Neural progenitor cell (in vitro differentiated cells): Measurements from ENCODE around the gene HTATSF1. TPM values are rescaled to one million over a fixed set of nuclear protein-coding genes. Genes with fewer than 3 reads are reported as not detected.
A peak's percentile ranks its signal among the peaks of the same experiment; 100 is the strongest.

Experiments used
- DNase-seq: peaks from one replicate; pipeline ENCODE4 v3.0.0-alpha.2; 2016; ENCODE audit warnings: low spot score
- H2AFZ ChIP-seq: fragments of 200-600 bp; sonication (generic); replicated peaks from 2 replicates; pipeline ENCODE4 v1.6.1; 2016; ENCODE audit warnings: antibody characterized with exemption
- H3F3A ChIP-seq: fragments of 200-600 bp; sonication (generic); 2 replicates; pipeline ENCODE4 v1.6.1; 2016; ENCODE audit warnings: antibody characterized with exemption, low read depth
- H3K27ac ChIP-seq: fragments of 200-600 bp; sonication (generic); 2 replicates; pipeline ENCODE4 v1.5.1; 2016; ENCODE audit warnings: mild to moderate bottlenecking
- H3K27me3 ChIP-seq: fragments of 200-600 bp; sonication (generic); 2 replicates; pipeline ENCODE4 v1.6.1; 2016; ENCODE audit warnings: mild to moderate bottlenecking, moderate library complexity
- H3K36me3 ChIP-seq: fragments of 200-600 bp; sonication (generic); 2 replicates; pipeline ENCODE4 v1.5.1; 2016
- H3K4me1 ChIP-seq: fragments of 200-600 bp; sonication (generic); 2 replicates; pipeline ENCODE4 v1.6.1; 2016; ENCODE audit warnings: mixed run types
- H3K4me2 ChIP-seq: fragments of 200-600 bp; sonication (generic); 2 replicates; pipeline ENCODE4 v1.6.1; 2016
- H3K4me3 ChIP-seq: fragments of 200-600 bp; sonication (generic); 2 replicates; pipeline ENCODE4 v1.5.1; 2016
- H3K79me2 ChIP-seq: fragments of 200-600 bp; sonication (generic); 2 replicates; pipeline ENCODE4 v1.6.1; 2016; ENCODE audit warnings: low read depth
- H3K9ac ChIP-seq: fragments of 200-600 bp; sonication (generic); 2 replicates; pipeline ENCODE4 v1.6.1; 2016
- H3K9me3 ChIP-seq: fragments of 200-600 bp; sonication (generic); 2 replicates; pipeline ENCODE4 v1.5.1; 2016; ENCODE audit warnings: low read depth
- H4K20me1 ChIP-seq: fragments of 200-600 bp; sonication (generic); 2 replicates; pipeline ENCODE4 v1.6.1; 2016; ENCODE audit warnings: low read depth
- H3K27ac Mint-ChIP-seq: 3 replicates; pipeline ENCODE4 v1.8.0; 2021; ENCODE audit warnings: mixed read lengths
- H3K27me3 Mint-ChIP-seq: 2 replicates; pipeline ENCODE4 v1.8.0; 2022; ENCODE audit warnings: low read depth, mild to moderate bottlenecking, inconsistent platforms, moderate library complexity, mixed read lengths; ENCODE audit not compliant: insufficient read depth
- H3K36me3 Mint-ChIP-seq: 3 replicates; pipeline ENCODE4 v1.8.0; 2021; ENCODE audit warnings: mixed read lengths
- H3K4me1 Mint-ChIP-seq: 3 replicates; pipeline ENCODE4 v1.8.0; 2021; ENCODE audit warnings: mixed read lengths
- H3K4me3 Mint-ChIP-seq: 3 replicates; pipeline ENCODE4 v1.8.0; 2021; ENCODE audit warnings: mild to moderate bottlenecking, moderate library complexity, mixed read lengths
- H3K9me3 Mint-ChIP-seq: 3 replicates; pipeline ENCODE4 v1.8.0; 2020; ENCODE audit warnings: mixed read lengths
- EZH2 ChIP-seq: fragments of 200-600 bp; sonication (generic); IDR thresholded peaks from 2 replicates; pipeline ENCODE4 v1.6.1; 2017; ENCODE audit warnings: antibody characterized with exemption, mild to moderate bottlenecking, moderate library complexity
- EZH2phosphoT487 ChIP-seq: fragments of 200-600 bp; sonication (generic); IDR thresholded peaks from 2 replicates; pipeline ENCODE4 v1.6.1; 2017; ENCODE audit warnings: antibody characterized with exemption
- total RNA-seq: library from RNA; depleted of rRNA; stranded (reverse); fragments of >200 nt; gene quantifications from 2 replicates; pipeline ENCODE4 v1.2.3, GENCODE V29; 2015; ENCODE audit warnings: low replicate concordance
- TF ChIP-seq, protein P1 (sequence below): fragments of 200-600 bp; sonication (generic); IDR thresholded peaks from 2 replicates; pipeline ENCODE4 v1.5.1; 2017; ENCODE audit warnings: antibody characterized with exemption, mild to moderate bottlenecking

The HTATSF1 gene
- total RNA-seq, 1 donor from 2014 or later, result 111 TPM

GRCh38 chrX:136495043-136495442 is 2.3 kb upstream of the HTATSF1 start:
- no peak overlapping the region for H3K27ac ChIP-seq
- Mint-ChIP-seq H3K27ac (peak overlapping the region; percentile 72), H3K4me3 (peak overlapping the region; percentile 48), H3K9me3 (peaks cover 8% of the 10 kb centered on the region), H3K4me1 (peaks cover 12% of the 10 kb centered on the region), H3K36me3 (no peaks in the 10 kb centered on the region), H3K27me3 (peaks cover 3% of the 10 kb centered on the region)
- H3K4me1 ChIP-seq, result peaks cover 9% of the 10 kb centered on the region
- no peak overlapping the region for H3K9ac ChIP-seq
- DNase-seq, result no peak
- H3K27me3 ChIP-seq, result peaks cover 17% of the 10 kb centered on the region
- H4K20me1 ChIP-seq, result no peaks in the 10 kb centered on the region
- TF ChIP-seq, protein P1, sequence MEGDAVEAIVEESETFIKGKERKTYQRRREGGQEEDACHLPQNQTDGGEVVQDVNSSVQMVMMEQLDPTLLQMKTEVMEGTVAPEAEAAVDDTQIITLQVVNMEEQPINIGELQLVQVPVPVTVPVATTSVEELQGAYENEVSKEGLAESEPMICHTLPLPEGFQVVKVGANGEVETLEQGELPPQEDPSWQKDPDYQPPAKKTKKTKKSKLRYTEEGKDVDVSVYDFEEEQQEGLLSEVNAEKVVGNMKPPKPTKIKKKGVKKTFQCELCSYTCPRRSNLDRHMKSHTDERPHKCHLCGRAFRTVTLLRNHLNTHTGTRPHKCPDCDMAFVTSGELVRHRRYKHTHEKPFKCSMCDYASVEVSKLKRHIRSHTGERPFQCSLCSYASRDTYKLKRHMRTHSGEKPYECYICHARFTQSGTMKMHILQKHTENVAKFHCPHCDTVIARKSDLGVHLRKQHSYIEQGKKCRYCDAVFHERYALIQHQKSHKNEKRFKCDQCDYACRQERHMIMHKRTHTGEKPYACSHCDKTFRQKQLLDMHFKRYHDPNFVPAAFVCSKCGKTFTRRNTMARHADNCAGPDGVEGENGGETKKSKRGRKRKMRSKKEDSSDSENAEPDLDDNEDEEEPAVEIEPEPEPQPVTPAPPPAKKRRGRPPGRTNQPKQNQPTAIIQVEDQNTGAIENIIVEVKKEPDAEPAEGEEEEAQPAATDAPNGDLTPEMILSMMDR, result no peak
- TF ChIP-seq EZH2 (no peak), EZH2phosphoT487 (no peak)
- peaks cover 5% of the 10 kb centered on the region for H3K9me3 ChIP-seq
- peaks cover 26% of the 10 kb centered on the region for H3K79me2 ChIP-seq
- no peak overlapping the region for H3K4me2 ChIP-seq
- no peak overlapping the region for H3K4me3 ChIP-seq
- no peak overlapping the region for H2AFZ ChIP-seq
- peaks cover 14% of the 10 kb centered on the region for H3F3A ChIP-seq
- peaks cover 4% of the 10 kb centered on the region for H3K36me3 ChIP-seq

GRCh38 chrX:136496186-136496763 is 1.1 kb upstream of the HTATSF1 start:
- Histone ChIP-seq H3K4me3 (peak overlapping the region; percentile 90), H3K9ac (no peak overlapping the region), H3K36me3 (peaks cover 16% of the 10 kb centered on the region), H3K4me2 (peak overlapping the region; percentile 72), H3K9me3 (peaks cover 10% of the 10 kb centered on the region), H3K4me1 (peaks cover 9% of the 10 kb centered on the region), H3K27me3 (peaks cover 5% of the 10 kb centered on the region), H2AFZ (peak overlapping the region; percentile 23), H3K79me2 (peaks cover 28% of the 10 kb centered on the region), H4K20me1 (no peaks in the 10 kb centered on the region), H3F3A (peaks cover 14% of the 10 kb centered on the region), H3K27ac (peak overlapping the region; percentile 98)
- TF ChIP-seq EZH2phosphoT487 (no peak), EZH2 (no peak)
- TF ChIP-seq, protein P1, result no peak
- H3K9me3 Mint-ChIP-seq, result peaks cover 8% of the 10 kb centered on the region
- no peaks in the 10 kb centered on the region for H3K27me3 Mint-ChIP-seq
- H3K36me3 Mint-ChIP-seq, result no peaks in the 10 kb centered on the region
- H3K4me1 Mint-ChIP-seq, result peaks cover 12% of the 10 kb centered on the region
- H3K4me3 Mint-ChIP-seq, result peak overlapping the region; percentile 93
- peak overlapping the region; percentile 96 for H3K27ac Mint-ChIP-seq
- DNase-seq, result no peak

- DNase-seq, result peak; percentile 92
- Histone ChIP-seq H3K27me3 (no peaks in the 10 kb centered on the region), H3K36me3 (peaks cover 16% of the 10 kb centered on the region), H3K79me2 (peaks cover 28% of the 10 kb centered on the region), H3K27ac (peak overlapping the region; percentile 98), H3K9me3 (peaks cover 10% of the 10 kb centered on the region), H3K4me3 (peak overlapping the region; percentile 90), H4K20me1 (no peaks in the 10 kb centered on the region), H3K4me1 (peaks cover 9% of the 10 kb centered on the region), H2AFZ (peak overlapping the region; percentile 32), H3F3A (peaks cover 14% of the 10 kb centered on the region), H3K9ac (peak overlapping the region; percentile 73), H3K4me2 (peak overlapping the region; percentile 72)
- H3K9me3 Mint-ChIP-seq, result peaks cover 8% of the 10 kb centered on the region
- H3K4me1 Mint-ChIP-seq, result peaks cover 12% of the 10 kb centered on the region
- H3K27me3 Mint-ChIP-seq, result no peaks in the 10 kb centered on the region
- H3K4me3 Mint-ChIP-seq, result peak overlapping the region; percentile 93
- no peaks in the 10 kb centered on the region for H3K36me3 Mint-ChIP-seq
- no peak for TF ChIP-seq EZH2
- TF ChIP-seq EZH2phosphoT487, result no peak
- TF ChIP-seq, protein P1, result no peak
- peak overlapping the region; percentile 96 for H3K27ac Mint-ChIP-seq
These were observed 432 bp upstream of the HTATSF1 start for GRCh38 chrX:136496764-136497555.
